Cerebellar nuclear complex (tissue), 1 donor: ENCODE measurements around the gene SIM2.

Source experiments
- DNase-seq, 2 experiments: peaks; one replicate each; lab custom pipeline; 2025; lab: John Stamatoyannopoulos, UW

Gene SIM2

DNA sequence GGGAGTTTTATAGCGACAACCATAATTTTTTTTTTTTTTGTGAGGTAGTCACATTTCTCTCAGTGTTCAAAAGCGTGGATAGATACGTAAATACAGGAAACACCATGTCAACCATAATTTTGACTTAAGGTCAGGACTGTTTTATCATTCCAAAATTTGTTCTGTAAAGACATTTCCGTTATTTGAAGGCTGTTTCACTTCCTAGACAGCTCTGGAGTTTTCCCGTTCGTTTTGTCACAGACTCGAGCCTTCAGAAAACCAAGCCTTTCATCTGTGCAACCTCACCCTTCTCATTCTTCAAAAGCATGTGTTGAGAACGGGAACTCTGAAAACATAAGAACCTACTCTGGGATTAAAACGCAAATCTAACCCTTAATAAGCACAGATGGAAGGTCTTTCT lies 17.9 kb downstream of the SIM2 start:
- no peak for DNase-seq

- no peak for DNase-seq
These were observed 19.1 kb downstream of the SIM2 start for GRCh38 chr21:36717976-36718375.

DNA sequence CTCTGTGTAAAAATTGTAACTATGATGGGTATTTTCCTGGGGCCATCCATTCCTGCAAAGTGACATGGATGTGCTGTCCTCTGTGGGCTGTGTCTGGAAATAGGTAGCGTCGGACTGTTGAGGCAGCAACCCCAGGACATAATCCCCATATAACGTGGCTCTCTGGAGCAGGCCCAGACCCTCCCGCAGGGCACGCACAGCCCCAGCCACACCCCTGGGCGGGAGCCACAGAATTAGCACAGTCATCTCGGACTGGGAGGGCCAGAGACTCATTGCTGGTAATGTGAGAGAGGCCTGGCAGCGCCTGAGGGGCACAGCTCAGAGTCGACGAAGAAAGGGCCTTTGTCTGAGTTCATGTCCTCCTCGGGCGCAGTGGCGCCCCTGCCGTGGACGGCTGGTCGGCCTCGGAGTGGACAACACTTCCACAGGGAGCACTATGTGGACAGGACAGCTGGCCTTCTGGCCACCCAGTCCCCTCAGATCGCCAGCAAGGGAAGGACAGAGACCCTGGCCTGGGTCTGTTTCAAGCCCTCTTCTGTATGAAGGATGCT lies 20.1 kb downstream of the SIM2 start:
- DNase-seq: no peak

DNA sequence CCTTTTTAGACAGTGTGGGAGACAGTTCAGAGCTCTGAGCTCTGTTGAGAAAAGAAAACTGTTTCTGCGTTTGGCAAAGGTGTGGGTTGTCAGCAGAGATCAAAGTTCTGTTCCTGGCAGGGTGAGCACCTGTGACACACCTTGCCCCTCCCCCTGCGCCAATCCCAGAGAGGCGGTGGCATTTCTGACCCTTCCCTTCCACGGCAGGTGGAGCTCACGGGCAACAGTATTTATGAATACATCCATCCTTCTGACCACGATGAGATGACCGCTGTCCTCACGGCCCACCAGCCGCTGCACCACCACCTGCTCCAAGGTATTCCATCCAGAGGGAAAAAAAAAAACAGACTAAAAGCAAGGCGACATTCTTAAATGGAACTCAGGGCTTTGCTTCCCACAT lies 20.7 kb downstream of the SIM2 start:
- DNase-seq: no peak

GRCh38 chr21:36721817-36722216 lies 22.9 kb downstream of the SIM2 start:
- no peak for DNase-seq

DNA sequence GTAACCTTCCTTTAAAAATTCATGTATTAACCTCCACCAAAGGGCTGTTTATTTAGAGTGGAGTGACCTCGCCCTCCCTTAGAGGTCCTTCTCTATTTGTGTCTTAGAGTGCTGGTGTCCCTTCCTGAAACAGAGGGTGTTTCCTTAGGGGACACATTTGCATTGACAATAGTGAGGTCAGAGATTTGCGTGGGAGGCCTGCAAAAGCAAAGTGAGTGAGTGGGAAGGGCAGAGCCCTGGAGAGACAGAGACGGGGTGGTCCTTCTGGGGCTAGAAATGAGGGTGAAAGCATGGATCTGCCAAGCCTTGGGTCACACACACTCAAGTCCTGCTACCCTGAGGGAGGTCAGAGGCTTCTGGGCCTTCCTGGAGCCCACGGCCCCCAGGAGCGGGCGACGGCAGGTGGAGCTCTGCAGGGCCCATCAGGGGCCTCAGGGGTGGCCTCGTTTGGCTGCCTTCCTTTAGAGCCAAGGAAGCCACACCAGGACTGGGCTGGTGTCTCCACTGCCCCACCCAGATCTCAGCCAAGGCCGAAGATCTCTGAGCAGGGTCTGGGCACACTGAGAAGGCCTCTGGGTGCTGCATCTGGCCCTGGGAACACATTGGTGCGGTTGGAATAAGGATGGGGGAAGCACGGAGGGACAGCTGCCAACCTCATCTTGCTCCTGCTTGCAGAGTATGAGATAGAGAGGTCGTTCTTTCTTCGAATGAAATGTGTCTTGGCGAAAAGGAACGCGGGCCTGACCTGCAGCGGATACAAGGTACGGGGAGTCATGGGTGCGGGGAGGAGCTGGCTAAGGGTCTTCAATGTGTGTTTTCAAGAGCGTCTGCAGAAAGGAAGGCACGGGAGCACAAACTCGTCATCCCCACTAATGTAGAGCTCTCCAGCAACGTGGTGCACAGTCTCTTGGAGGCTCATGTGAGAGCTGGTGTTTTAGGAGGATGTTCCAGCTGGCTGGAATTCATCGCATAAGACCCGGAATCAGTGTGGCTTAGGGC lies 23.8 kb downstream of the SIM2 start:
- DNase-seq: no peak

- DNase-seq: no peak
These were observed 24.5 kb downstream of the SIM2 start for GRCh38 chr21:36723371-36723881.

DNA sequence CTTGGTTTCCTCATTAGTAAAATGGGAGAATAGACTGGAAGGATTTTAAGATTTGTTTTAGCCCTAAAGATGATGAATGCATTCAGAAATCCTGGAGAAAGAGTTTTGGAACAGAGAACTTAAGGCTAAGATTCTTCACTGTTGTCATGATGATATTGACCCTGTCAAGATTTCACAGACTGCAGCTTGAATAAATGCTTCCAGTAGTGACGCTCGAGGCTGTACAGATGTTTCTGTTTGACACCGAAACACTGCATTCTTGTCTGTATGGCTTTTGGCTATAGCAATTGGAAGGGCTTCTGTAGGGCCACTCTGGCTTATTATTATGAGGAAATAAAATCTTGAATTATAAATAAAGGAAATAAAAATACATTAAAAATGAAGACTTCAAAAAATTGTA lies 25.7 kb downstream of the SIM2 start:
- no peak for DNase-seq

DNA sequence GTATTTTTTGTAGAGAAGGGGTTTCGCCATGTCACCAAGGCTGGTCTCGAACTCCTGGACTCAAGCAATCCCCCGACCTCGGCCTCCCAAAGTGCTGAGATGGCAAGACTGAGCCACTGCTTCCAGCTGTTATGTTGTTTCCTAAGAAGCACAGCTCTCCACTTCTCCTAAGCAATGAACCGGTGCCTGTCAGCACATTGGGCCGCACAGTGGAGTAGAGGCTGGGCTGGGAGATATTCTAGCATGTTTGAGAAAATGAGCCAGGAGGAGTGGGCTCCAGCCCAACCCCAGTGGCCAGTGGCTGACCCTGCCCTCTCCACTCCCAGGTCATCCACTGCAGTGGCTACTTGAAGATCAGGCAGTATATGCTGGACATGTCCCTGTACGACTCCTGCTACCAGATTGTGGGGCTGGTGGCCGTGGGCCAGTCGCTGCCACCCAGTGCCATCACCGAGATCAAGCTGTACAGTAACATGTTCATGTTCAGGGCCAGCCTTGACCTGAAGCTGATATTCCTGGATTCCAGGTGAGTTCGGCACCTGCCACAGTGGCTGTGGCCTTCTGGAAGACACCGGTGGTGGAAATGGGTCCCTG lies 27.0 kb downstream of the SIM2 start:
- DNase-seq: no peak

DNA sequence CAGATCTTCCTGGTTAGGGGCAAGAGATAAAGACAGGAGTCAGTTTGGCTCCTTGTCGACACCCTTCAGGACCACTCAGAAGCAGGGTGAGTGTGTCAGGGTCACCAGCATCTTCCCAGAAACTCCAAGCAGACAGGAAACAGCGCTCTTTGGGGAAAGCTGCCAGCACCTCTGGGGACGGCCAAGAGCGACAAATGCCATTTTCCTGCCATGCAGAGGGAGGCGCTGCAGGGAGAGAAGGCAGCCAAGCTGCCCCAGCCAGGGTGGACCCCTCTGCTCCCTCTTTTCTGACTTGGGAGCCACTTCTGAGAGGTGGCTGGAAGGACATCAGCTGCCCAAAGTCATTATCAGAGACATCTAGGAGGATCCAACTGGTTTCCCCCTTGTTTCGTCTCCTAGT lies 29.0 kb downstream of the SIM2 start:
- DNase-seq: no peak

DNA sequence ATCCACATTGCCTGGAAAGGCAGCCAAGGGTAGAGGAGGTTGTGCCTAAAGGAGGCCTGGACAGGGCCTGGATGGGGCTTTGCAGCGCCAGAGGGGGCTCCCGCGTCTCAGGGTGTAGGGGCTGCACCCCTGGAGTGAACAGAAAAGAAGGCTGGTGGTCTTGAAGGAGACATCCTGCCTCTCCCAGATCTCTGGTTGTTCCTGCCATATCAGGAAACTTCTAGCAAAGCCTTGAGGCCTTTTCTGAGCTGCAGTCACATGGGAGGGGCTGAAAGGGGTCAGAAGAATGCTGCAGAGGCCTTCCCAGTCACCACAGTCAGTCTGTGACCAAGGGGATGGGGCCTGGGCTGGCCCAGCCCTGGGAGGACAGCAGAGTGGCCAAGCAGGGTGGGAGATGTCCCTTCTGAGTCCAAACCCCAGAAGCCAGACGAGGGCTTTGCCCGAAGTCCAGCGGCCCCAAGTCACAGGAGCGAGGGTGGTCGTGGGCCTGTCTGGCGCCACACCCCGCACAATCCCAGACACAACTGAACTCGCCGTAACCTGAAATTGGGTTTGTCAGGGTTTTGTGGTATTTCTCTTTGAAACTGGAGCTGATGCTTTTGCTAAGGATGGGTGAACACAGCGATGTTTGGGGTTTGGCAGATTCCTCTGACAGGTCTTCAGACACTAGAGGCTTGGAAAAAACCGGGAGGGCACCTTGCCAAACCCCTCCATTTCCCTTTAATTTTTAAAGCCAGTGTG lies 29.6 kb downstream of the SIM2 start:
- DNase-seq: no peak

GRCh38 chr21:36729310-36729970 lies 30.5 kb downstream of the SIM2 start:
- DNase-seq: no peak

DNA sequence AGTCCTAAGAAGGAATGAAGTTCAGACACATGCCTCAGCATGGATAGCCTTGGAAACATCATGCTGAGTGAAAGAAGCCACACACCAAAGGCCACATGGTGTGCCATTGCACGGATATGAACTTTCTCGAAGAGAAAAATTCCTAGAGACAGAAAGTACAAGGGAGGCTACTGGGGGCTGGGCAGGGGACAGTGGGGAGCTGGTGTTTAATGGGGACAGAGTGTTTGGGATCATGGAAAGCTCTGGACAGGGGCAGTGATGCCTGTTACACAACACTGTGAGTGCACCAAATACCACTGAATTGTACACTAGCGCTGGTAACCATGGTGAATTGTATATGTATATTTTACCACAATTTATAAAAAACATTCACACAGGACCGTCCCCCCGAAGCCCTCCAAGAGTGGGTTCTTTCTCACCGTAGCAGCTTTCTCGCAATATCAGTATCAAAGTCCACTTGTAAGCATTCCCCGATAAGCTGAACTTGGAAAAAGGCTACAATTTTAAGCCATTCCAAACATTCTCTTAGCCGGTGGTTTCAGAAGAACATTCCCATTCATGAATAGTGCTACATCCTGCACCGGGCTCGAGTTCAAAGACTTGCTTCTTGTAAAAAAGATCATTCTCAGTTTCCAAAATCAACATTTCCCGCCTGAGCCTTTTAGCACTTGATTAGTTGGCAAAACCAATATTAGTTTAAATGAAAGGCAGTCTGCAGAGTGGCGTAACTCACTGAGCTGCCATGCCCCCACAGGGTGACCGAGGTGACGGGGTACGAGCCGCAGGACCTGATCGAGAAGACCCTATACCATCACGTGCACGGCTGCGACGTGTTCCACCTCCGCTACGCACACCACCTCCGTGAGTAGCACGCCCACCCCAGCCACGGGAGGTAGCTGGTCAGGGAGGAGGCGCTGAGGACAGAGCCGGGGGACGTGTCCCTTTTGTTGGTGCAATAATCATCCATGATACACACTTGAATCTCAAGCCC lies 31.7 kb downstream of the SIM2 start:
- DNase-seq: no peak

DNA sequence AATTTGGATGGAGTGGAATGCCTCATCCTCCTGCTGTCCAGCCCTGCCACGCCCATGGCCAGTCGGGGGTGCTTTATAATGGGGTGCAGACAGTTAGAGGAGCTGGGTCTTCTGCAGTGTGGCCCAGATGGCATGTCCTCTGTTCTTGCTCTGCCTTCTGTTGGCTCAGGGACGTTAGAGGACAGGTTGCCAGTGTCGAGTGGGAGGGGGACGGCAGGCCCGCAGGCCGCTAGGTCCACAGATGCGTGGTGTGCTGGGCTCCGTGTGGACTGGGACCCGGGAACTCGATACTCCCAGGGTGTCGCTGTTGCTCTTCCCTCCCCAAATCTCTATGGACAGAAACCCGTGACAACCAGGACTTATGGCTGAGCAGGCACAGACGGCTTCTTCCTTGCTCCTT lies 33.3 kb downstream of the SIM2 start:
- DNase-seq: no peak

DNA sequence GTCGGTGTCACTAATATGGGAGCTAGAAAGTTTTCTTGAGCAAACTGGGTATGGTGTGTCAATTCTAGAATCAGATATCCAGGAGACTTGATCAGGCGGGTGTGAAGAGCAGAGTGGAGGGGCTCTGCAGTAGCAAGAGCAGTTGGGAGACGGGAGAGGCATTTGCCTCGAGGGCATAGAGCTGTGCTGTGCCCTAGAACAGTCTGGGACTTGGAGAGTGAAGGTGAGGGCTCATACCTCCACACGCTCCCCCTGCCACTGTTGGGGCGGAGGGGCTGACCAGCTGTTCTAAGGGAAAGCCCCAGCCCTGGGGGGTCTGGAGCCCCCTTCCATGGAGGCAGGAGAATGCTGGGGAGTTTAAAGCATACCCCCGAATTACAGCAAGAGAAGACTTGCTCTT lies 33.8 kb downstream of the SIM2 start:
- DNase-seq: no peak

- DNase-seq: no peak
These were observed 34.9 kb downstream of the SIM2 start for GRCh38 chr21:36733857-36734256.

DNA sequence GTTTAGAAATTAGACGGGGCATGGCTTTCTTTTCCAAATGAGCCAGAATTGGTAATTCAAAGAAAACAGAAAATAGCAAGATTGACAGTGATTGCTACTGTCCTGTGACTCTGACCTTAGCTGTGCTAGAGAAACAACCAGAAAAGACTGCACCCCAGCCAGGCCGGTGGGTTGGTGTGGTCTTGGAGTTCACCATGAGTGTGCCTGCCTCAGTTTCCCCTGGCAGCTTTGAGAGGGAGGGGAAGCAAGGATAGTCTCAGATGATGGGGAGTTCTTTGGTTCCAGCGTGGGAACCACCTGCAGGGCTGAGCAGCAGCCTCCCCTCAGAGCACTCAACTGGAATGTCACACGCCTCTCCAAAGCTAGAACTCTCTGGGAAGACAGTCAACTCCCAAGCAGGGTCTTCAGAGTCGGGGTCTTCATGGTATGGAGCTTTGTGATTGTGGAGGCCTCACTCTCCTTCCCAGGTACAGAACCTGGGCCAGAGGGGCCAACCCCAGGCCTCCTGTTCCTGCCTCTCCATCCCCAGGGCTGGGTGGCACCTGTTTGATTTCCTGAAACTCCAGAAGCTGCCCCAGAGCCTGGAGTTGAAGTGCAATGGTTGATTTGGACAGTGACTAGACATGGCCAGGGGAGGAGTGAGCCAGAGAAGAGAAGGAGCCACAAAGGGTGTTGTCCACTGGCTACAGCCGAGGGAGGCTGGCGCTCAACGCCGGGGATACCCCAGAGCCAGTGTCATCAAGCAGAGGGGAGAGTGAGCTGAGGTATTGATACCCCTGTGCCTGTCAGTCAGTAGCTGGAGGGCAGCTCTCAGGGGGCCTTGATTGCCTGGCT lies 35.7 kb downstream of the SIM2 start:
- no peak for DNase-seq

DNA sequence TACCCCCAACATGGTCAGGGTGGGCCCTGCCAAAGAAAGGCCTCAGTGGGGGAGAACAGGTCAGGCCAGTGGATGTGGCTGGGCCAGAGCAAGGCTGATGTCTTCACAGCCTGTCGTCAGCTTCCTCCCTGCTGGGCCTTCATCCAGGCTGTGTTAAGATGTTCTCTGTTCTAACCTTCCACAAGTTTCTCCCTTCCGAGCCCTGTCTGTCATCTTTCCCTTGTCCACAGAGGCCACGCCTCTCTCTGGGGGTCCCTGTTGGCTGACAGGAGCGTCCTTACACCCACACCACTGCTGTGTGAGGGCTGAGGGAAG lies 36.2 kb downstream of the SIM2 start:
- DNase-seq: no peak

- no peak for DNase-seq
These were observed 36.9 kb downstream of the SIM2 start for GRCh38 chr21:36735724-36736320.
